HAP-1 (cell line): Measurements from ENCODE around the gene MAGI1.

ENCODE experiments used
- DNase-seq, 2 experiments: peaks; one replicate each; pipeline ENCODE4 v3.0.0-alpha.2; 2016 to 2020; ENCODE audit warnings: low spot score in 2 of 2
- H3K27me3 ChIP-seq: fragments of 250-450 bp; sonication (Bioruptor Pico); 2 replicates; pipeline ENCODE4 v1.5.1; 2020; ENCODE audit warnings: low read depth, mild to moderate bottlenecking, moderate library complexity
- H3K36me3 ChIP-seq: fragments of 250-450 bp; sonication (Bioruptor Pico); replicated peaks from 2 replicates; pipeline ENCODE4 v1.5.1; 2020; ENCODE audit warnings: mild to moderate bottlenecking
- H3K4me1 ChIP-seq: fragments of 250-450 bp; sonication (Bioruptor Pico); 2 replicates; pipeline ENCODE4 v1.5.1; 2020; ENCODE audit warnings: mild to moderate bottlenecking
- H3K4me3 ChIP-seq: fragments of 250-450 bp; sonication (Bioruptor Pico); 2 replicates; pipeline ENCODE4 v1.5.1; 2020; ENCODE audit warnings: mild to moderate bottlenecking, moderate library complexity
- H3K9me3 ChIP-seq: fragments of 250-450 bp; sonication (Bioruptor Pico); 2 replicates; pipeline ENCODE4 v1.5.1; 2020; ENCODE audit warnings: mild to moderate bottlenecking, moderate library complexity
- in situ Hi-C: fragments of 300-500 bp; cut with MboI; formaldehyde crosslinking; loops from 3 replicates; pipeline ENCODE4 v1.14.3; 2020; ENCODE audit warnings: low sequenced_read_pairs, inconsistent platforms, mixed read lengths

Gene MAGI1

DNA sequence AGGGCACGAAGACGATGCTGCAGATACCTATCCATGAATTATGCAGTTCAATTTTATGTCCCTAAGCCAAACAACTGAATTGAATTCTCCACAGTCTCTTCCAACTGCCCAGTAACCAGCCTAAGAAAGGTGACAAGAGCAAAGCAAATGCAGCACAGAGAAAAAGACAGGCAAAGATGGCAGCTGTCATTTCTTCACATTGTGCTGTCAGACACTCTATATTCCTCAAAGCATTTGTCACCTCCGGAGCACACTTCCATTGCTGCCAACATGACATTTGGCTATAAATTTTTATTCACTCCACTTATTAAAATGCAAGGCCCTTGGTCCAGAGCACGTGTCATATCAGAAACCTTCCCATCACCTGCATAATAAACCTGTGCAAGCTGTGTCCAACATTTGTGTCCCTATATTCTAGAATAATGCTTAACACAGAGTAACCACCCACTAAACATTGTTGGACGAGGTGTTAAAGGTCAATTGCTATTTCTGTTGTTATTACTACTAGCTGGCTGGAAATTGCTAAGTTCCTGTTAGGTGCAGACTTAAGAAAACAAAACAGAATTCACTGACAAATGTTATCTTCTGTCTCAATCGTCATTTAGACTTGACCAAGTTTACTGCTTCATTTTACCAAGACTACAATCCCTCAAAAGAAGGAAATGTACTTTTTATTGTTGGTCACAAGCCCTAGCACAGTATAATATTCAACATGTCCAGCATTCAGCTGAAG, 89.7 kb downstream of the MAGI1 start:
- DNase-seq, result no peak
- in situ Hi-C loops, result no loop called here
- no peaks in the 10 kb centered on the region for H3K27me3 ChIP-seq
- peaks cover 15% of the 10 kb centered on the region for H3K4me1 ChIP-seq
- no peaks in the 10 kb centered on the region for H3K9me3 ChIP-seq
- H3K4me3 ChIP-seq, result no peak overlapping the region
- no peaks in the 10 kb centered on the region for H3K36me3 ChIP-seq

DNA sequence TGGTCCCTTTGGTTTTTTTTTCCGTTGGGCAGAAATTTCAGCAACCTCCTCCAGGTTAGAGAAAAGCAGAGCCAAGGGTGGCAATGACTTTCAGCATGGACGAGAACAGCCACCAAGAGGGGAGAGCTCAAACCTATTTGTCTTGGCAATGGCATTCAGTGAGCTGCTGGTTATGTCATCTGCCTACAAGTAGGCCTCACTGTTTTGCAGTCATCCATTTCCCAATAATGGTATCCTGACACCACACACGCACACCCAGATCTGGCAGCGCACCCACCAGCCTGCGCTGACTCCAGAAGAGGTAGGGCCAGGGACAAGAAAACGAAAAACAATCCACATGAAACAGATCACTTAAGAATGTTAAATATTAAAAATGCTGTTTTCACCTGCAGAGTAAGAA, 92.3 kb downstream of the MAGI1 start:
- DNase-seq, result no peak
- in situ Hi-C loops, result no loop called here
- no peaks in the 10 kb centered on the region for H3K27me3 ChIP-seq
- H3K4me1 ChIP-seq, result peaks cover 15% of the 10 kb centered on the region
- no peaks in the 10 kb centered on the region for H3K36me3 ChIP-seq
- no peak overlapping the region for H3K4me3 ChIP-seq
- H3K9me3 ChIP-seq, result no peaks in the 10 kb centered on the region

GRCh38 chr3:65945953-65946352, 92.8 kb downstream of the MAGI1 start:
- Histone ChIP-seq H3K4me1 (peaks cover 15% of the 10 kb centered on the region), H3K36me3 (no peaks in the 10 kb centered on the region)
- in situ Hi-C loops, result no loop called here

DNA sequence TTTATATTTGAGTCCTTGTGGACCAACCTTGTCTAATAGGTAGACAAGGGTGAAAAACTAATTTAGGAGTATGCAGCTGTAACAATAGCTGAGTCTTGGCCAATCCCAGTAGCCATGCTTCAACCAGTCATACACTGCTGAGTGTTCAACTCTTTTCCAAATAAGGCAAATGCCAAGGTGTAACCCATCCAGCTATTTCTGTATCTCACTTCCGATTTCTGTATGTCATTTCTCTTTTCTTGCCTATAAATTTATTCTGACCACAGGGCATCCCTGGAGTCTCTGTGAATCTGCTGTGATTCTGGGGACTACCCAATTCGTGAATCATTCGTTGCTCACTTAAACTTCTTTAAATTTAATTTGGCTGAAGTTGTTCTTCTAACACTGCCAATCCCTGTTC, 93.2 kb downstream of the MAGI1 start:
- no peaks in the 10 kb centered on the region for H3K36me3 ChIP-seq
- in situ Hi-C loops, result no loop called here
- H3K4me1 ChIP-seq, result peaks cover 12% of the 10 kb centered on the region
- H3K4me3 ChIP-seq, result no peak overlapping the region
- no peaks in the 10 kb centered on the region for H3K9me3 ChIP-seq
- DNase-seq, result no peak
- H3K27me3 ChIP-seq, result no peaks in the 10 kb centered on the region

More at GRCh38 chr3:65945953-65946352, 92.8 kb downstream of the MAGI1 start:
- DNase-seq, result no peak
- no peaks in the 10 kb centered on the region for H3K9me3 ChIP-seq
- H3K4me3 ChIP-seq, result no peak overlapping the region
- no peaks in the 10 kb centered on the region for H3K27me3 ChIP-seq

DNA sequence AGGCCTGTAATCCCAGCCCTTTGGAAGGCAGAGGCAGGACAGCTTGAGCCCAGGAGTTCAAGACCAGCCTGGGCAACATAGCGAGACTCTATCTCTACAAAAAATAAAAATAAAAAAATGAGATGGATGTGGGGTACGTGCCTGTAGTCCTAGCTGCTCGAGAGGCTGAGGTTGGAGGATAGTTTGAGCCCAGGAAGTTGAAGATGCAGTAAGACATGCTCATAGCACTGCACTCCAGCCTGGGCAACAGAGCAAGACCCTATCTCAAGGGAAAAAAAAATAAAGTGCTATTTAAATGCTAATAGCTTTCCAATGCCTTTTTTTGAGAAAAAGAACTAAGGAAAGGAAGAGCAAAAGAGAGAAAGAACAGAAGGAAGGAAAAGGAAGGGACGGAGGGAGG, 94.5 kb downstream of the MAGI1 start:
- no peak overlapping the region for H3K4me3 ChIP-seq
- in situ Hi-C loops, result no loop called here
- H3K4me1 ChIP-seq, result peaks cover 8% of the 10 kb centered on the region
- no peaks in the 10 kb centered on the region for H3K9me3 ChIP-seq
- DNase-seq, result no peak
- no peaks in the 10 kb centered on the region for H3K27me3 ChIP-seq
- H3K36me3 ChIP-seq, result no peaks in the 10 kb centered on the region

DNA sequence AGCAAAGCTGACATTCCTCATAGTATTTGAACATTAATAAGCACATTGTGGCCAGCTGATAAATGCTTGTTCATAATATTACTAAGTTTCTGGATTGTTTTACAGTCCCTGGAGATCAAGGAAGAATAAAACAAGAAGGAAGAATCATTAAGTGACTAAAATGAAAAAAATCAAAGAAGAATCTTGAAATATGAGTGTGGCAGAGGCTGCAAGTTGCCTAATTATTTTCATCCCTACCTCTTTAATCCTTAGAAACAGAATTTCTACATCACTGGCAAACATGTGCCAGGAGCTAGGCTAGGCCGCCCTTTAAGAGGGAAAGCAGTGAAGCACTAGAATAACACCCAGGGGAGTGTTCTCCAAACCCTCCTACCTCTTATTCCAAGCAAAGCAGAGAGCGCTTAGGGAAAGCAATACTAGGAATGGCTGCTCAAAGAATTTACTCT, 98.9 kb downstream of the MAGI1 start:
- Histone ChIP-seq H3K27me3 (no peaks in the 10 kb centered on the region), H3K4me3 (no peak overlapping the region), H3K36me3 (no peaks in the 10 kb centered on the region), H3K4me1 (no peaks in the 10 kb centered on the region), H3K9me3 (no peaks in the 10 kb centered on the region)
- in situ Hi-C loops, result no loop called here
- DNase-seq, result no peak

GRCh38 chr3:65939184-65939583, 99.5 kb downstream of the MAGI1 start:
- no peak overlapping the region for H3K4me3 ChIP-seq
- H3K36me3 ChIP-seq, result no peaks in the 10 kb centered on the region
- no peaks in the 10 kb centered on the region for H3K27me3 ChIP-seq
- no peaks in the 10 kb centered on the region for H3K9me3 ChIP-seq
- no peaks in the 10 kb centered on the region for H3K4me1 ChIP-seq
- in situ Hi-C loops, result no loop called here
- DNase-seq, result no peak

DNA sequence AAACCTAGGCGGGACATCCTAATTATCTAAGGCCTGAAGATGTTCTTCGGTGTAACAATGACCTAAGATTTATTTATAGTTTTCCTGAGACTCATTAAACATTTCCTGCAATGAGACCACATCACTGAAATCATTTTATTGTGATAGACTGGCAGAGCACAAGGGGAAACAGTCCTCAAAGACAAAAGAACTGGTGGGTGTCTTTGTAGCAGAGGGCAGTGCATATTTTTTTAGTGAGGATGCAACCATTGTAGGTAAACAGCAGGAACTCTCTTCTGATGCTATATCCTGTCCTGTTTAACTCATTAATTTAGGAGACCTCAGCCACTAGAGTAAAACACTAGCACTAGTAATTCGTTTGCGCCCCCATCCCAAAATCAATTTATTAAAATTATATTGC, 100.0 kb downstream of the MAGI1 start:
- no peaks in the 10 kb centered on the region for H3K36me3 ChIP-seq
- DNase-seq, result no peak
- in situ Hi-C loops, result no loop called here
- no peaks in the 10 kb centered on the region for H3K4me1 ChIP-seq
- no peaks in the 10 kb centered on the region for H3K27me3 ChIP-seq
- no peaks in the 10 kb centered on the region for H3K9me3 ChIP-seq
- no peak overlapping the region for H3K4me3 ChIP-seq

DNA sequence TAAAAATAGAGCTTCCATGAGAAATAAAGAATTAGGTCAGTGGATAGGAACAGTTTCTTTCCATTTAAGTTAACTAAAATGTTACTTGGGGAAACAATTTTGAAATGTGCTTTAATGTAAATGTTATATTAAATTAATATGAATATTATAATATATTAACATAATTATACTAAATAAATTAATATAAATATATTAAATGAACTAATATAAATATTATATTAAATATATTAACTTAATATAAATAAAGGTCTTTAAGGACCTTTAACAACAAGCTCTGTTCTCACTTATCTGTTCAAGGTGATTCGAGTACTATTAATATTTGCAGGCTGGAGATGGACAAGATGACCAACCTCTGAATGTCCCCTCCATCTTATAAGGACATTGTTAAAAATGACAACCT, 100.6 kb downstream of the MAGI1 start:
- H3K4me1 ChIP-seq, result no peaks in the 10 kb centered on the region
- H3K4me3 ChIP-seq, result no peak overlapping the region
- DNase-seq, result no peak
- no peaks in the 10 kb centered on the region for H3K36me3 ChIP-seq
- H3K9me3 ChIP-seq, result no peaks in the 10 kb centered on the region
- no peaks in the 10 kb centered on the region for H3K27me3 ChIP-seq
- in situ Hi-C loops, result no loop called here

DNA sequence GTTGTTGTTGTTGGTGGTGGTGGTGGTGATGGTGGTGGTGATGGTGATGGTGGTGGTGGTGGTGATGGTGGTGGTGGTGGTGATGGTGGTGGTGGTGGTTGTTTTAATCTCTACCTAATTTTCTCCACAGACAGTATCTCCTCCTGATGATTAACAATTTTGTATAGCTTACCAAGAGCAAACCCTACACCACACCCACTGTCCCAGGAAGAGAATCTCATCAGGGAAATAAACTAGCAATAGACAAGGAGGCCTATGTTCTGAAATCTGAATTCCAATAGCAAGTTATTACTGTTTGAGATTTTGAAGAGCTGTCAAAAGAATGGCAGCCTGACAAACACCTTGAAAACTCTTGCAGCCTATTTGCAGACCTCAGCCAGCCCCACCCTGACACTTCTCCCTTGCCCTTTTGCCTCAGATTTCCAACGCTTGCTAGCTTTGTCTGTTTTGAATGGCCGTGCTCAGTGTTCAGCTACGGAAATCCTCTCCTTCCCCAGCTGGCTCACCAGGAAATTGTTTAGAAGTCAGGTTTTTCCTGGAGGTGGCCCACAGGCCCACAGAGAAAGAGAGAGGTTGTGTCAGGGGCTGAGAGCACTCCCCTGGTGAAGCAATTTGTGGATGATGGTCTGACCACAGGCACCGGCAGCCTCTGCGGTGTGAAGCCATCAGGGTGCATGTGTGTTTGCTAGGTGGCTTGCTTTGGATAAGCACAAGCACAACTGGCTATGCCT, 101.6 kb downstream of the MAGI1 start:
- H3K27me3 ChIP-seq, result no peaks in the 10 kb centered on the region
- H3K4me3 ChIP-seq, result no peak overlapping the region
- no peak for DNase-seq

DNA sequence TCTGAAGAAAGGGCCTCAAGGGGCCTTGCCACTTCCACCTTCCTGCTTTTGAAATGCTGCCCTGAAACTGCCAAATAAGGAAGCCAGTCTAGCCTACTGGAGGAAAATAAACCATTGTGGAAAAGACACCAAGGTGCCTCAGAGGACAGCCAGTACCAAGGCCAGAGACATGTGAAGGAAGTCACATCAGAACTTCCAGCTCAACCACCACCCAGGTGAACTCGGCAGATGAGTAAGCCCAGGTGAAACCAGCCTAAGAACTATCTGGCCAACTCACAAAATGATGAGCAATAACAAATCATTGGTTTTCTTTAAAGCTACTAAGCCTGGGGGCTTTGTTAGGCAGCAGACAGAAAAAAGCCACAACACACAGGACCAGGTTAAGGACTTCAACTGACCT, 103.0 kb downstream of the MAGI1 start:
- DNase-seq, result no peak
- 0 out of 2 replicates have a peak, but pooled peaks cover 4% of the 10 kb centered on the region for H3K9me3 ChIP-seq
- no peaks in the 10 kb centered on the region for H3K4me1 ChIP-seq
- no peaks in the 10 kb centered on the region for H3K27me3 ChIP-seq
- no peak overlapping the region for H3K4me3 ChIP-seq
- in situ Hi-C loops, result no loop called here
- H3K36me3 ChIP-seq, result no peaks in the 10 kb centered on the region

More for the DNA sequence above, 101.6 kb downstream of the MAGI1 start:
- no peaks in the 10 kb centered on the region for H3K4me1 ChIP-seq
- in situ Hi-C loops, result no loop called here
- H3K9me3 ChIP-seq, result no peaks in the 10 kb centered on the region
- no peaks in the 10 kb centered on the region for H3K36me3 ChIP-seq

GRCh38 chr3:65930648-65931047, 108.1 kb downstream of the MAGI1 start:
- peaks cover 10% of the 10 kb centered on the region; the same call in 1 of the 2 replicates for H3K27me3 ChIP-seq
- in situ Hi-C loops, result no loop called here

DNA sequence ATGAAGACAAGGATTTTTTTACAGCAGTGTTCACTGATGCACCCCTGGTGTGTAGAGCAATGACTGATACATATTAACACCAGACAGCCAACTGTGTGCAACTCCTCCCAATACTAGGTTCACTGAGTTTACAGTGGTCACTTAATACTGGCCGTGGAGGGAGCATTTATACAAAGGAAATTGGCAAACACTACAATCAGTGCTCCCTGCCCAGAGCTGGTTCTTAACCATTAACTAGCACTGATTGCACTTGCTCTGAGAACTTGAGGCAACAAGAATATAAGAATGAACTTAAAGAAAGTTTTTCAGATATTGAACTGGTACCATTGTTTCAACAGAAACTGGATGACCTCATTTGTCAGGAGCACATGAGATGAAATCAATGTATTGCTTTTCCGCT, 110.6 kb downstream of the MAGI1 start:
- peaks cover 14% of the 10 kb centered on the region for H3K4me1 ChIP-seq
- DNase-seq, result no peak

More at GRCh38 chr3:65930648-65931047, 108.1 kb downstream of the MAGI1 start:
- DNase-seq, result no peak
- H3K9me3 ChIP-seq, result 0 out of 2 replicates have a peak, but pooled peaks cover 4% of the 10 kb centered on the region
- H3K36me3 ChIP-seq, result no peaks in the 10 kb centered on the region
- H3K4me3 ChIP-seq, result no peak overlapping the region
- H3K4me1 ChIP-seq, result peaks cover 3% of the 10 kb centered on the region; the same call in 1 of the 2 replicates

GRCh38 chr3:65927576-65927975, 111.1 kb downstream of the MAGI1 start:
- Histone ChIP-seq H3K36me3 (no peaks in the 10 kb centered on the region), H3K4me1 (peaks cover 14% of the 10 kb centered on the region), H3K4me3 (no peak overlapping the region), H3K27me3 (peaks cover 17% of the 10 kb centered on the region; the same call in 1 of the 2 replicates), H3K9me3 (0 out of 2 replicates have a peak, but pooled peaks cover 4% of the 10 kb centered on the region)
- DNase-seq, result no peak
- in situ Hi-C loops, result no loop called here

More for the DNA sequence above, 110.6 kb downstream of the MAGI1 start:
- in situ Hi-C loops, result no loop called here
- no peaks in the 10 kb centered on the region for H3K36me3 ChIP-seq
- H3K4me3 ChIP-seq, result no peak overlapping the region
- H3K27me3 ChIP-seq, result peaks cover 13% of the 10 kb centered on the region; the same call in 1 of the 2 replicates
- H3K9me3 ChIP-seq, result 0 out of 2 replicates have a peak, but pooled peaks cover 4% of the 10 kb centered on the region
